Measurements from ENCODE around the gene METTL8.

METTL8 gene

GRCh38 chr2:171308280-171309054 lies 125.3 kb downstream of the METTL8 start:
- DNase-seq, result no peak

- no peak for DNase-seq
Measured at GRCh38 chr2:171307560-171307959, 126.2 kb downstream of the METTL8 start.

- peak; percentile 23 for DNase-seq
Measured at GRCh38 chr2:171297956-171298355, 135.8 kb downstream of the METTL8 start.

GRCh38 chr2:171294608-171295007 lies 139.2 kb downstream of the METTL8 start:
- DNase-seq, result no peak

GRCh38 chr2:171293661-171294060 lies 140.1 kb downstream of the METTL8 start:
- DNase-seq, result no peak

GRCh38 chr2:171289991-171290390 lies 143.8 kb downstream of the METTL8 start:
- DNase-seq, result no peak

GRCh38 chr2:171289316-171289715 lies 144.5 kb downstream of the METTL8 start:
- DNase-seq, result no peak

GRCh38 chr2:171287611-171288010 lies 146.2 kb downstream of the METTL8 start:
- DNase-seq, result no peak

GRCh38 chr2:171287036-171287571 lies 146.7 kb downstream of the METTL8 start:
- DNase-seq, result no peak

- DNase-seq, result no peak
Measured at GRCh38 chr2:171281110-171281509, 152.7 kb downstream of the METTL8 start.

GRCh38 chr2:171279983-171280790 lies 153.6 kb downstream of the METTL8 start:
- no peak for DNase-seq

GRCh38 chr2:171274757-171275156 lies 159.0 kb downstream of the METTL8 start:
- DNase-seq, result no peak

- peak; percentile 85 for DNase-seq
Measured at GRCh38 chr2:171271971-171272436, 161.8 kb downstream of the METTL8 start.

- DNase-seq, result no peak
Measured at GRCh38 chr2:171271386-171271785, 162.4 kb downstream of the METTL8 start.

- DNase-seq, result no peak
Measured at GRCh38 chr2:171267855-171268629, 165.7 kb downstream of the METTL8 start.

Measured in HCEC 1CT (cell line).